Stimulated activated CD8-positive, alpha-beta memory T cell treated with anti-CD3 and anti-CD28 coated beads, Interleukin-15, amount 100 ng/mL, for 24 hours (primary cell): ENCODE results near the gene CERS1.

Source experiments
- DNase-seq: peaks from one replicate; pipeline ENCODE4 v3.0.0-alpha.2; 2020; ENCODE audit warnings: low read depth

The CERS1 gene

GRCh38 chr19:18898607-18899408 is 2.9 kb upstream of the CERS1 start:
- no peak for DNase-seq

GRCh38 chr19:18898081-18898606 is 2.2 kb upstream of the CERS1 start:
- no peak for DNase-seq

GRCh38 chr19:18897094-18898029 is 1.4 kb upstream of the CERS1 start:
- no peak for DNase-seq

- no peak for DNase-seq
These were observed 473 bp upstream of the CERS1 start for GRCh38 chr19:18896421-18896841.

- no peak for DNase-seq
These were observed 727 bp downstream of the CERS1 start for GRCh38 chr19:18895038-18895823.

- no peak for DNase-seq
These were observed 1.5 kb downstream of the CERS1 start for GRCh38 chr19:18894254-18895037.

GRCh38 chr19:18893587-18894253 is 2.2 kb downstream of the CERS1 start:
- DNase-seq = no peak

GRCh38 chr19:18889949-18890745 is 5.8 kb downstream of the CERS1 start:
- DNase-seq = no peak

- DNase-seq = no peak
These were observed 9.0 kb downstream of the CERS1 start for GRCh38 chr19:18886972-18887371.

GRCh38 chr19:18883526-18884304 is 12.2 kb downstream of the CERS1 start:
- DNase-seq = no peak

GRCh38 chr19:18881491-18881890 is 14.5 kb downstream of the CERS1 start:
- DNase-seq = no peak

GRCh38 chr19:18879579-18880373 is 16.2 kb downstream of the CERS1 start:
- no peak for DNase-seq

GRCh38 chr19:18878858-18879578 is 16.9 kb downstream of the CERS1 start:
- no peak for DNase-seq

GRCh38 chr19:18878058-18878797 is 17.7 kb downstream of the CERS1 start:
- DNase-seq = no peak

- no peak for DNase-seq
These were observed 19.1 kb downstream of the CERS1 start for GRCh38 chr19:18876865-18877264.

GRCh38 chr19:18875726-18876125 is 20.2 kb downstream of the CERS1 start:
- no peak for DNase-seq

GRCh38 chr19:18871543-18871942 is 24.4 kb downstream of the CERS1 start:
- no peak for DNase-seq
